Suppressor macrophage (primary cell): ENCODE data around the gene TUSC1.
A peak's percentile ranks its signal among the peaks of the same experiment; 100 is the strongest.
"Not testable (repeated sequence)": the region's sequence is repeated elsewhere in the genome, so short reads cannot be mapped to it uniquely, and the experiment has no call there.

Experiments used
- DNase-seq, 4 experiments: peaks; one replicate each; pipeline ENCODE4 v3.0.0-alpha.2; 2020 to 2022
- total RNA-seq, 17 experiments: gene quantifications; one replicate each; lab custom pipeline; 2026; ENCODE audit warnings: mixed read lengths in 6 of 17, inconsistent platforms in 3 of 17; lab: John Stamatoyannopoulos, UW

Gene TUSC1
- 1.2 to 8.4 (median 3.9) reads per million in 17 experiments for total RNA-seq

- peak; percentile 74 to 88 (median 82) for DNase-seq
Observed at GRCh38 chr9:25678147-25678666, at the start of gene TUSC1. Gene TUSC1, minus strand, starts transcription at chr9:25678444. Its CDS starts 132 bp downstream, at chr9:25678312.

- no peak for DNase-seq
Observed at GRCh38 chr9:25726871-25727410, 48.7 kb upstream of the TUSC1 start.

- DNase-seq: no peak
Observed at GRCh38 chr9:25724424-25724823, 46.2 kb upstream of the TUSC1 start.

- DNase-seq: no peak
Observed at GRCh38 chr9:25716220-25716872, 38.1 kb upstream of the TUSC1 start.

- DNase-seq: no peak
Observed at GRCh38 chr9:25709941-25710340, 31.7 kb upstream of the TUSC1 start.

- DNase-seq: no peak
Observed at GRCh38 chr9:25704800-25705199, 26.6 kb upstream of the TUSC1 start.

- DNase-seq: no peak
Observed at GRCh38 chr9:25703701-25704357, 25.6 kb upstream of the TUSC1 start.

GRCh38 chr9:25702536-25702935 lies 24.3 kb upstream of the TUSC1 start:
- DNase-seq: no peak

GRCh38 chr9:25700899-25701298 lies 22.7 kb upstream of the TUSC1 start:
- DNase-seq: not testable (repeated sequence)

GRCh38 chr9:25700430-25700829 lies 22.2 kb upstream of the TUSC1 start:
- DNase-seq: no peak

GRCh38 chr9:25691786-25692185 lies 13.5 kb upstream of the TUSC1 start:
- DNase-seq: no peak

GRCh38 chr9:25684321-25684720 lies 6.1 kb upstream of the TUSC1 start:
- no peak for DNase-seq

- no peak for DNase-seq
Observed at GRCh38 chr9:25681266-25681665, 3.0 kb upstream of the TUSC1 start.

GRCh38 chr9:25678846-25679360 lies 659 bp upstream of the TUSC1 start:
- no peak for DNase-seq

GRCh38 chr9:25677301-25678146 lies 720 bp downstream of the TUSC1 start:
- peak; percentile 64 to 84 (median 76) for DNase-seq

- not testable (repeated sequence) for DNase-seq
Observed at GRCh38 chr9:25675858-25676257, 2.4 kb downstream of the TUSC1 start.

GRCh38 chr9:25658571-25658970 lies 19.7 kb downstream of the TUSC1 start:
- DNase-seq: no peak

- DNase-seq: no peak
Observed at GRCh38 chr9:25654417-25654816, 23.8 kb downstream of the TUSC1 start.

GRCh38 chr9:25648116-25648515 lies 30.1 kb downstream of the TUSC1 start:
- DNase-seq: no peak

- no peak for DNase-seq
Observed at GRCh38 chr9:25636026-25636425, 42.2 kb downstream of the TUSC1 start.

GRCh38 chr9:25629231-25629630 lies 49.0 kb downstream of the TUSC1 start:
- no peak for DNase-seq
